NCI-H2196 treated with DMSO at 0.1 percent for 48 hours (cell line): ENCODE results near the gene HLX.

ENCODE experiments used
- DNase-seq: peaks from one replicate; lab custom pipeline; 2025; ENCODE audit not compliant: unreplicated experiment; lab: John Stamatoyannopoulos, UW

HLX gene

GRCh38 chr1:220921498-220921897, 42.3 kb downstream of the HLX start:
- no peak for DNase-seq

- DNase-seq = no peak
Measured at GRCh38 chr1:220921971-220922635, 42.9 kb downstream of the HLX start.

GRCh38 chr1:220922951-220923350, 43.7 kb downstream of the HLX start:
- DNase-seq = no peak

GRCh38 chr1:220924331-220924970, 45.2 kb downstream of the HLX start:
- DNase-seq = no peak

GRCh38 chr1:220925707-220926106, 46.5 kb downstream of the HLX start:
- no peak for DNase-seq

GRCh38 chr1:220926146-220926545, 46.9 kb downstream of the HLX start:
- DNase-seq = no peak

GRCh38 chr1:220927442-220927841, 48.2 kb downstream of the HLX start:
- DNase-seq = no peak

GRCh38 chr1:220928320-220928719, 49.1 kb downstream of the HLX start:
- DNase-seq = no peak

GRCh38 chr1:220928725-220929300, 49.6 kb downstream of the HLX start:
- no peak for DNase-seq

- DNase-seq = no peak
Measured at GRCh38 chr1:220929304-220929703, 50.1 kb downstream of the HLX start.
